HG03342 (cell line): ENCODE results near the gene FUT9.
"Not testable (repeated sequence)": the region's sequence is repeated elsewhere in the genome, so short reads cannot be mapped to it uniquely, and the experiment has no call there.

ENCODE experiments used
- ATAC-seq: cut with Tn5 transposase; IDR thresholded peaks from one replicate; pipeline ENCODE4 v1.9.1; 2021; ENCODE audit warnings: mild to moderate bottlenecking, moderate library complexity; ENCODE audit not compliant: unreplicated experiment

The FUT9 gene

GRCh38 chr6:96171112-96171511 is 155.3 kb downstream of the FUT9 start:
- no peak for ATAC-seq

GRCh38 chr6:96184798-96185197 is 169.0 kb downstream of the FUT9 start:
- ATAC-seq: no peak

GRCh38 chr6:96186094-96186493 is 170.3 kb downstream of the FUT9 start:
- ATAC-seq: no peak

- no peak for ATAC-seq
Observed at GRCh38 chr6:96186516-96187195, 170.9 kb downstream of the FUT9 start.

GRCh38 chr6:96194675-96195074 is 178.9 kb downstream of the FUT9 start:
- no peak for ATAC-seq

GRCh38 chr6:96195272-96195671 is 179.5 kb downstream of the FUT9 start:
- no peak for ATAC-seq

GRCh38 chr6:96196633-96197032 is 180.9 kb downstream of the FUT9 start:
- ATAC-seq: no peak

- no peak for ATAC-seq
Observed at GRCh38 chr6:96197241-96197640, 181.5 kb downstream of the FUT9 start.

- ATAC-seq: no peak
Observed at GRCh38 chr6:96202571-96202970, 186.8 kb downstream of the FUT9 start.

GRCh38 chr6:96211341-96211740 is 195.6 kb downstream of the FUT9 start:
- no peak for ATAC-seq

- ATAC-seq: no peak
Observed at GRCh38 chr6:96212066-96212465, 196.3 kb downstream of the FUT9 start.

- ATAC-seq: no peak
Observed at GRCh38 chr6:96213784-96214183, 198.0 kb downstream of the FUT9 start.

- ATAC-seq: no peak
Observed at GRCh38 chr6:96223695-96224094, 207.9 kb downstream of the FUT9 start.

GRCh38 chr6:96227135-96227534 is 211.4 kb downstream of the FUT9 start:
- ATAC-seq: no peak

GRCh38 chr6:96234444-96234843 is 218.7 kb downstream of the FUT9 start:
- no peak for ATAC-seq

- ATAC-seq: no peak
Observed at GRCh38 chr6:96235927-96236326, 220.2 kb downstream of the FUT9 start.

- no peak for ATAC-seq
Observed at GRCh38 chr6:96236471-96236870, 220.7 kb downstream of the FUT9 start.

- no peak for ATAC-seq
Observed at GRCh38 chr6:96237638-96238347, 222.0 kb downstream of the FUT9 start.

- ATAC-seq: no peak
Observed at GRCh38 chr6:96246563-96246962, 230.8 kb downstream of the FUT9 start.

GRCh38 chr6:96249755-96250154 is 234.0 kb downstream of the FUT9 start:
- no peak for ATAC-seq

GRCh38 chr6:96257751-96258150 is 242.0 kb downstream of the FUT9 start:
- ATAC-seq: no peak

- not testable (repeated sequence) for ATAC-seq
Observed at GRCh38 chr6:96260787-96261430, 245.1 kb downstream of the FUT9 start.
